Putamen (tissue), 1 donor: ENCODE measurements around the gene TMEM54.

ENCODE experiments used
- DNase-seq: peaks from one replicate; pipeline ENCODE4 v3.0.0-alpha.2; 2016; ENCODE audit warnings: low spot score

Gene TMEM54

GRCh38 chr1:32881871-32882850, 19.0 kb downstream of the TMEM54 start:
- DNase-seq = no peak

- DNase-seq = no peak
Observed at GRCh38 chr1:32881291-32881690, 19.9 kb downstream of the TMEM54 start.

- DNase-seq = no peak
Observed at GRCh38 chr1:32878637-32879041, 22.6 kb downstream of the TMEM54 start.

- no peak for DNase-seq
Observed at GRCh38 chr1:32878183-32878582, 23.0 kb downstream of the TMEM54 start.

GRCh38 chr1:32877211-32878110, 23.7 kb downstream of the TMEM54 start:
- no peak for DNase-seq

- DNase-seq = no peak
Observed at GRCh38 chr1:32876341-32877210, 24.6 kb downstream of the TMEM54 start.

- DNase-seq = no peak
Observed at GRCh38 chr1:32874860-32875752, 26.1 kb downstream of the TMEM54 start.

GRCh38 chr1:32873484-32873883, 27.7 kb downstream of the TMEM54 start:
- no peak for DNase-seq

- DNase-seq = no peak
Observed at GRCh38 chr1:32872192-32872460, 29.1 kb downstream of the TMEM54 start.

GRCh38 chr1:32871364-32872191, 29.6 kb downstream of the TMEM54 start:
- DNase-seq = no peak

- DNase-seq = no peak
Observed at GRCh38 chr1:32870615-32871363, 30.4 kb downstream of the TMEM54 start, which contains the start of gene FNDC5. TSS of gene FNDC5 (minus strand) at chr1:32870912.

GRCh38 chr1:32869923-32870614, 31.1 kb downstream of the TMEM54 start:
- no peak for DNase-seq

- DNase-seq = no peak
Observed at GRCh38 chr1:32868806-32869455, 32.3 kb downstream of the TMEM54 start.

GRCh38 chr1:32868085-32868484, 33.1 kb downstream of the TMEM54 start:
- DNase-seq = no peak

GRCh38 chr1:32867671-32868070, 33.5 kb downstream of the TMEM54 start:
- DNase-seq = no peak

- DNase-seq = no peak
Observed at GRCh38 chr1:32867151-32867550, 34.0 kb downstream of the TMEM54 start.

GRCh38 chr1:32865639-32866405, 35.4 kb downstream of the TMEM54 start:
- no peak for DNase-seq
